NCI-H524 (cell line): ENCODE results near the gene EDARADD.
"Not testable (repeated sequence)": the region's sequence is repeated elsewhere in the genome, so short reads cannot be mapped to it uniquely, and the experiment has no call there.

ENCODE experiments used
- DNase-seq, 2 experiments: peaks; one replicate each; lab custom pipeline; 2025; lab: John Stamatoyannopoulos, UW

EDARADD gene

GRCh38 chr1:236393681-236394481 lies at the start of gene EDARADD:
Gene EDARADD, plus strand, starts transcription at chr1:236394286. Its CDS starts 159 bp downstream, at chr1:236394445.
- DNase-seq: peak in 1 of 2 experiments; percentile 24

GRCh38 chr1:236345728-236346127 lies 48.4 kb upstream of the EDARADD start:
- peak in 1 of 2 experiments; percentile 22 for DNase-seq

GRCh38 chr1:236348071-236348470 lies 46.0 kb upstream of the EDARADD start:
- DNase-seq: no peak

GRCh38 chr1:236350308-236350707 lies 43.8 kb upstream of the EDARADD start:
- DNase-seq: no peak

GRCh38 chr1:236351875-236352573 lies 42.1 kb upstream of the EDARADD start:
- DNase-seq: no peak

- not testable (repeated sequence) for DNase-seq
Measured at GRCh38 chr1:236352747-236353146, 41.3 kb upstream of the EDARADD start.

GRCh38 chr1:236353813-236354212 lies 40.3 kb upstream of the EDARADD start:
- no peak for DNase-seq

- no peak for DNase-seq
Measured at GRCh38 chr1:236354330-236355147, 39.5 kb upstream of the EDARADD start.

GRCh38 chr1:236356141-236356540 lies 37.9 kb upstream of the EDARADD start:
- DNase-seq: no peak

GRCh38 chr1:236361909-236362590 lies 32.0 kb upstream of the EDARADD start:
- DNase-seq: no peak

- no peak for DNase-seq
Measured at GRCh38 chr1:236363237-236363636, 30.8 kb upstream of the EDARADD start.

- no peak for DNase-seq
Measured at GRCh38 chr1:236365999-236366570, 28.0 kb upstream of the EDARADD start.

- DNase-seq: not testable (repeated sequence)
Measured at GRCh38 chr1:236366681-236367080, 27.4 kb upstream of the EDARADD start.

- no peak for DNase-seq
Measured at GRCh38 chr1:236370420-236370819, 23.7 kb upstream of the EDARADD start.

- no peak for DNase-seq
Measured at GRCh38 chr1:236371083-236371482, 23.0 kb upstream of the EDARADD start.

- no peak for DNase-seq
Measured at GRCh38 chr1:236377832-236378535, 16.1 kb upstream of the EDARADD start.

GRCh38 chr1:236381565-236382158 lies 12.4 kb upstream of the EDARADD start:
- no peak for DNase-seq

- DNase-seq: no peak
Measured at GRCh38 chr1:236388332-236388731, 5.8 kb upstream of the EDARADD start.

- DNase-seq: no peak
Measured at GRCh38 chr1:236389253-236389652, 4.8 kb upstream of the EDARADD start.

GRCh38 chr1:236391008-236391407 lies 3.1 kb upstream of the EDARADD start:
- no peak for DNase-seq
